Ecto neural progenitor cell (in vitro differentiated cells): Measurements from ENCODE around the gene GPR35.
"Not testable (repeated sequence)": the region's sequence is repeated elsewhere in the genome, so short reads cannot be mapped to it uniquely, and the experiment has no call there.

Experiments used
- DNase-seq: peaks from one replicate; pipeline ENCODE4 v3.0.0-alpha.2; 2018; ENCODE audit warnings: low spot score

GPR35 gene

GRCh38 chr2:240602266-240603050 is 22.8 kb upstream of the GPR35 start:
- DNase-seq, result no peak

GRCh38 chr2:240603081-240603835 is 22.0 kb upstream of the GPR35 start:
- DNase-seq, result no peak

GRCh38 chr2:240603846-240604245 is 21.4 kb upstream of the GPR35 start:
- DNase-seq, result no peak

GRCh38 chr2:240604291-240604938 is 20.9 kb upstream of the GPR35 start:
- DNase-seq, result peak; percentile 79

- no peak for DNase-seq
Measured at GRCh38 chr2:240604939-240605716, 20.2 kb upstream of the GPR35 start.

- DNase-seq, result no peak
Measured at GRCh38 chr2:240605867-240606743, 19.2 kb upstream of the GPR35 start.

- DNase-seq, result no peak
Measured at GRCh38 chr2:240611601-240612210, 13.6 kb upstream of the GPR35 start.

GRCh38 chr2:240613781-240614180 is 11.5 kb upstream of the GPR35 start:
- no peak for DNase-seq

GRCh38 chr2:240614391-240614790 is 10.9 kb upstream of the GPR35 start:
- no peak for DNase-seq

GRCh38 chr2:240615396-240615795 is 9.9 kb upstream of the GPR35 start:
- DNase-seq, result no peak

- no peak for DNase-seq
Measured at GRCh38 chr2:240615820-240616547, 9.3 kb upstream of the GPR35 start.

GRCh38 chr2:240616860-240617666 is 8.2 kb upstream of the GPR35 start:
- DNase-seq, result not testable (repeated sequence)

GRCh38 chr2:240618776-240619175 is 6.5 kb upstream of the GPR35 start:
- no peak for DNase-seq

GRCh38 chr2:240619506-240620148 is 5.7 kb upstream of the GPR35 start:
- DNase-seq, result no peak

- DNase-seq, result no peak
Measured at GRCh38 chr2:240620149-240620731, 5.0 kb upstream of the GPR35 start.

GRCh38 chr2:240620859-240621258 is 4.4 kb upstream of the GPR35 start:
- DNase-seq, result no peak

GRCh38 chr2:240622060-240622411 is 3.2 kb upstream of the GPR35 start:
- no peak for DNase-seq

- DNase-seq, result no peak
Measured at GRCh38 chr2:240622531-240623235, 2.6 kb upstream of the GPR35 start.
